Endometrial microvascular endothelial cells (primary cell): ENCODE measurements around the gene ZC2HC1C. TPM values are rescaled to one million over a fixed set of nuclear protein-coding genes. Genes with fewer than 3 reads are reported as not detected.
"Not testable (repeated sequence)": the region's sequence is repeated elsewhere in the genome, so short reads cannot be mapped to it uniquely, and the experiment has no call there.

Experiments
- in situ Hi-C: cut with HindIII; loops from 2 replicates; pipeline ENCODE4 v1.10.0; 2017; ENCODE audit warnings: low sequenced_read_pairs, low pct_unique_long_range_greater_than_20kb; ENCODE audit errors: inconsistent ontology term
- total RNA-seq: library from RNA; depleted of rRNA; stranded (reverse); fragments of >200 nt; gene quantifications from one replicate; pipeline ENCODE4 v1.2.3, GENCODE V29; 2015; ENCODE audit errors: inconsistent ontology term

ZC2HC1C gene
- total RNA-seq, 1 donor from 2014 or later: 1.5 TPM

- in situ Hi-C loops: no loop called here
Measured at GRCh38 chr14:75051556-75051899, 17.9 kb upstream of the ZC2HC1C start.

- in situ Hi-C loops: no loop called here
Measured at GRCh38 chr14:75053396-75054291, 15.8 kb upstream of the ZC2HC1C start.

- in situ Hi-C loops: no loop called here
Measured at GRCh38 chr14:75054421-75054820, 15.0 kb upstream of the ZC2HC1C start.

- in situ Hi-C loops: no loop called here
Measured at GRCh38 chr14:75059642-75060041, 9.8 kb upstream of the ZC2HC1C start.

GRCh38 chr14:75060420-75060819 lies 9.0 kb upstream of the ZC2HC1C start:
- in situ Hi-C loops: no loop called here

- in situ Hi-C loops: no loop called here
Measured at GRCh38 chr14:75063013-75063412, 6.4 kb upstream of the ZC2HC1C start.

GRCh38 chr14:75063491-75064204 lies 5.8 kb upstream of the ZC2HC1C start, which contains the start of gene ACYP1:
TSS of gene ACYP1 (minus strand) at chr14:75064024. CDS start at chr14:75063553, 471 bp downstream.
- in situ Hi-C loops: no loop called here

GRCh38 chr14:75064205-75064567 lies 5.3 kb upstream of the ZC2HC1C start:
- in situ Hi-C loops: no loop called here

GRCh38 chr14:75066691-75067090 lies 2.8 kb upstream of the ZC2HC1C start:
- in situ Hi-C loops: no loop called here

- in situ Hi-C loops: no loop called here
Measured at GRCh38 chr14:75067212-75067611, 2.2 kb upstream of the ZC2HC1C start.

GRCh38 chr14:75067765-75068164 lies 1.7 kb upstream of the ZC2HC1C start:
- in situ Hi-C loops: not testable (repeated sequence)

- in situ Hi-C loops: no loop called here
Measured at GRCh38 chr14:75068294-75069120, 934 bp upstream of the ZC2HC1C start.

GRCh38 chr14:75069811-75070145 lies 337 bp downstream of the ZC2HC1C start:
- in situ Hi-C loops: no loop called here

GRCh38 chr14:75070383-75070782 lies 942 bp downstream of the ZC2HC1C start:
- in situ Hi-C loops: no loop called here

- in situ Hi-C loops: loop anchor here (5.0 kb wide), 1 partner anchor 115 kb away; no protein-coding TSS in a partner anchor
Measured at GRCh38 chr14:75077794-75078193, 8.4 kb downstream of the ZC2HC1C start.

GRCh38 chr14:75079521-75079920 lies 10.1 kb downstream of the ZC2HC1C start:
- in situ Hi-C loops: loop anchor here (5.0 kb wide), 1 partner anchor 117 kb away; no protein-coding TSS in a partner anchor

- in situ Hi-C loops: no loop called here
Measured at GRCh38 chr14:75081660-75082229, 12.3 kb downstream of the ZC2HC1C start.

- in situ Hi-C loops: no loop called here
Measured at GRCh38 chr14:75083271-75083670, 13.8 kb downstream of the ZC2HC1C start.

- in situ Hi-C loops: no loop called here
Measured at GRCh38 chr14:75084513-75084912, 15.1 kb downstream of the ZC2HC1C start.
